Epithelial cell of proximal tubule (primary cell): ENCODE data around the gene GPA33. TPM values are rescaled to one million over a fixed set of nuclear protein-coding genes. Genes with fewer than 3 reads are reported as not detected.
A peak's percentile ranks its signal among the peaks of the same experiment; 100 is the strongest.

Experiments
- DNase-seq: peaks from one replicate; pipeline ENCODE4 v3.0.0-alpha.2; 2011; ENCODE audit warnings: low read depth
- H3K4me3 ChIP-seq: 2 replicates; pipeline ENCODE4 v1.5.1; 2011; ENCODE audit warnings: low read depth, mild to moderate bottlenecking, low read length
- CTCF ChIP-seq: conservative IDR thresholded peaks from 2 replicates; pipeline ENCODE4 v1.5.1; 2012; ENCODE audit warnings: low read depth, mild to moderate bottlenecking, low read length
- total RNA-seq: library from RNA; depleted of rRNA; stranded (reverse); fragments of >200 nt; gene quantifications from 2 replicates; pipeline ENCODE4 v1.2.3, GENCODE V29; 2015

The GPA33 gene
- total RNA-seq, 1 donor from 2014 or later, result not detected

DNA sequence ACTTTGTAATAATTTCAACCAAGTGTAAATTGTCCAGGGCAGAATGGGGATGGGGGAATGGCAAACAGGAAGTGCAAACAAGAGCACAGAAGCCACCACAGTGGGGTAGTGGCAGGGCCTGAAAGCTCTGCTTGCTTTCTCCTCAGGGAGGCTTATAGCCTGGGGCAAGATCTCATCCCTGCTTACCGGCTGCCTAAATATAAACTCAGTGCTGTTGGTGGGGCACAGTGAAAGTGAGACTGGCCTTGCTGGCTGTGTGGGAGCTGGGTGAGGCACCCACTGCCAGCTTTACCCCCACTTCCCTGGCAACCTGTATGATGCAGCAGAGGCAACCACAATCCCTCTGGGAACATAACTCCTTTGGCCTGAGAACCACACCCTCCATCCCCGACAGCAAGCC is 18.9 kb upstream of the GPA33 start:
- no peak overlapping the region for H3K4me3 ChIP-seq
- no peak for DNase-seq
- no peak for TF ChIP-seq CTCF

- H3K4me3 ChIP-seq, result no peak overlapping the region
- TF ChIP-seq CTCF, result no peak
- peak; percentile 36 for DNase-seq
Observed at GRCh38 chr1:167107456-167107855, 17.3 kb upstream of the GPA33 start.

GRCh38 chr1:167106119-167106461 is 15.9 kb upstream of the GPA33 start:
- TF ChIP-seq CTCF, result no peak
- H3K4me3 ChIP-seq, result no peak overlapping the region
- no peak for DNase-seq

DNA sequence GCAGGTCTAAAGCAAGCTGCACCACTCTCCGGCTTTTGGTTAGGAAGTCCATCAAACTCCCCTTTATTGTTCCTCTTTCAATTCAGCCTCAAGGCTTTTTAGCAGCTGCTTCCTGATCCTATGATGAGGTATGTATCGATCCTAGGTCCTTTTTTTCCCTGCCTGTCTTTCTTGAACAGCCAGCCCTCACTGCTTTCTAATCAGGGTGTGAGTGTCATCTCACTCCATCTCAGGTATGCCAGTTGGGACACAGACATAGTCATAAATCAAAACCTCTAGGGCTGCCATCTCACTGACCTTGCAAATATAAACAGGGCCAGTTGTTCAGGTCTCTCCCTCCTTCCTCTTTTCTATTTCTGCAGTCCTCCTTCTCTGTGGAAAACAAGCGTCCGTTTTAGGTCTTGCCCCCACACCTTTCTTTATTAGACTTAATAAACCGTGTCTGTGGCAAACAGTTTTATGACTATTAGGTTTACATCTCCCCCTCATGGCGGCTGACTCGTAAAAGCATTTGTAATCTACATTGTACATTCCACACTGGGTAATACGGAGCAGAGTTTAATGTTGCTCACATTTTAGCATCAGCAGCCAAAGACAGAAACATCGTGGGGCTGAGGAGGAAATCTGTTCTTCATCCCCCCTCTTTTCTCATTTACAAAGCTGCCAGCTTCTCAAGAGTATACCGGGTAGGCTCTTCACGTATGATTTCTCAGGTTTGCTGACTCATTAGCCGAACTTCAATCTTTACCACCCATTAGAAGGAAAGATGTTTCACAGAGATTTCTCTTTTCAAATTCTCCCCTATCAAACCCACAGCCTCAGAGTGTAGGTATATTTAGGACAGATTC is 15.3 kb upstream of the GPA33 start:
- no peak overlapping the region for H3K4me3 ChIP-seq
- no peak for DNase-seq
- TF ChIP-seq CTCF, result no peak

DNA sequence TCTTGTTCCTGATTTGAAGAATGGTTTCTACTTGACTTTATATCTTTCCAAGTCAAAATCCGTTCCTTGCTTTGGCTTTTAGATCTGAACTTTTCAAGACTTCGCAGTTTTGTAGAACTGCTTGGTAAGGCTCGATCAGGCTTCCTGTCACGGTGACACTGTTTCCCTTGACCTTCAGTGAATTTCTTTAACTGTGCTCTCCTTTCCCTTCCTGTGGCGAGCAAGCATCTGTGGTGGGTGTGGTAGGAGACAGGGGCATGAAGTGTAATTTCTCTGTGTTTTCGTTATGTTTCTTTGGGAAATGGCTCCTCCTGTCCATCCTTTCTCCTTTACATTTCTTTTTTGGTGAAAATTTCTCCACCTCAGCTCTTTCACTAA is 14.1 kb upstream of the GPA33 start:
- no peak for TF ChIP-seq CTCF
- no peak for DNase-seq
- no peak overlapping the region for H3K4me3 ChIP-seq

DNA sequence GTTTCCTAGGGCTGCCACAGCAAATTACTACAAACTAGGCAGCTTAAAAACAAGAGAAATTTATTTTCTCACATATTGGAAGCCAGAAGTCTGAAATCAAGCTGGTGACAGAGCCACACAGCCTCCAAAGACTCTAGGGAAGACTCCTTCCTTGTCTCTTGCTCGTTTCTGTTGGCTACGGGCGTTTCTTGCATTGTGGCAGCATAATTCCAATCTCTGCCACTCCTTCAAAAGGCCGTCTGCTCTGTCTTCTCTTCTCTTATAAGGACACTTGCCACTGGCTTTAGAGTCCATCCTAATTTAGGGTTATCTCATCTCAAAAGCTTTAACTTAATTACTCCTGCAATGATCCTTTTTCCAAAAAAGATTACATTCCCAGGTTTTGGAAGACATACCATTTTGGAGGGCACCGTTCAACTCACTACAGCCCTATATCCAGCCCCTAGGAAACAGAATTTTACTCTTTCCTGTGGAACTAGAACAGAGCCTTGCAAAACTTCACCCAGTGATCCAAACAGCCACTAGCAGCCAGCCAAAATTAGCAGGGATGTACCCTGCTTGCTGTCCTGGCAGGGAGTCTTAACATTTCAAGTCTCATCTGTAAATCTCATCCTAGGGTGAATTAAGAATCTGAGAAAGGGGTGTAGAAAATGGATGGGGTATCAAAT is 12.9 kb upstream of the GPA33 start:
- TF ChIP-seq CTCF, result no peak
- no peak for DNase-seq

More for the DNA sequence above, 12.9 kb upstream of the GPA33 start:
- no peak overlapping the region for H3K4me3 ChIP-seq
